ENCODE results near the gene SUMO3. TPM values are rescaled to one million over a fixed set of nuclear protein-coding genes. Genes with fewer than 3 reads are reported as not detected.

Gene SUMO3
- 10 to 100 TPM; 83.4 to 84.9 TPM for total RNA-seq

- DNase-seq (peak; percentile 90), ATAC-seq (peak; percentile 69)
- Mint-ChIP-seq H3K27ac (peak within 1 kb of the TSS; percentile 67), H3K4me3 (peak within 1 kb of the TSS; percentile 69), H3K9me3 (ENCODE audit: low read depth) (peaks cover 11% of the 10 kb centered on the region), H3K36me3 (ENCODE audit: low read depth) (peaks cover 5% of the 10 kb centered on the region), H3K27me3 (no peaks in the 10 kb centered on the region), H3K4me1 (peaks cover 13% of the 10 kb centered on the region)
- CTCF ChIA-PET, result no interaction called here
- POLR2A ChIA-PET, result interaction anchor here (0.6 to 1.0 kb wide), 3 partner anchors 56 to 99 kb away, joined by 3 to 10 read pairs (median 5); partner anchors contain the start of gene PTTG1IP
- intact Hi-C loops (cut with DNase I, micrococcal nuclease), result loop anchor here (1.0 to 10.0 kb wide), 14 partner anchors 11 to 1843 kb away; partner anchors contain the start of genes PTTG1IP (in 2 of the 2), CFAP410 (in 1 of the 2), LRRC3 (in 1 of the 2) and PCBP3 (in 1 of the 2)
These were observed at the start of gene SUMO3 for GRCh38 chr21:44817914-44818639. TSS of gene SUMO3 (minus strand) at chr21:44818062. CDS start at chr21:44817968, 94 bp downstream.

GRCh38 chr21:44867464-44867863 is 49.6 kb upstream of the SUMO3 start:
- Mint-ChIP-seq H3K9me3 (ENCODE audit: low read depth) (no peaks in the 10 kb centered on the region), H3K36me3 (ENCODE audit: low read depth) (peaks cover 23% of the 10 kb centered on the region), H3K27me3 (no peaks in the 10 kb centered on the region), H3K4me3 (no peak overlapping the region), H3K27ac (peak overlapping the region; percentile 98), H3K4me1 (peaks cover 84% of the 10 kb centered on the region)
- CTCF ChIA-PET, result no interaction called here
- DNase-seq (no peak), ATAC-seq (no peak)
- intact Hi-C loops (cut with DNase I, micrococcal nuclease), result no loop called here
- POLR2A ChIA-PET, result interaction anchor here (0.7 kb wide), 1 partner anchor 15 kb away, joined by 4 read pairs; no protein-coding TSS in a partner anchor

GRCh38 chr21:44866780-44867179 is 48.9 kb upstream of the SUMO3 start:
- ChIA-PET CTCF (interaction anchor here (0.6 to 0.9 kb wide), 2 partner anchors 67 to 571 kb away, joined by 3 to 4 read pairs; no protein-coding TSS in a partner anchor), POLR2A (no interaction called here)
- Mint-ChIP-seq H3K27me3 (no peaks in the 10 kb centered on the region), H3K4me1 (peaks cover 79% of the 10 kb centered on the region), H3K9me3 (ENCODE audit: low read depth) (no peaks in the 10 kb centered on the region), H3K36me3 (ENCODE audit: low read depth) (peaks cover 23% of the 10 kb centered on the region), H3K4me3 (peak overlapping the region; percentile 3), H3K27ac (peak overlapping the region; percentile 83)
- intact Hi-C loops (cut with DNase I, micrococcal nuclease), result no loop called here
- ATAC-seq, result peak; percentile 8
- DNase-seq, result no peak

- Mint-ChIP-seq H3K4me3 (peak overlapping the region; percentile 58), H3K4me1 (peaks cover 79% of the 10 kb centered on the region), H3K27me3 (no peaks in the 10 kb centered on the region), H3K9me3 (ENCODE audit: low read depth) (no peaks in the 10 kb centered on the region), H3K27ac (peak overlapping the region; percentile 83), H3K36me3 (ENCODE audit: low read depth) (peaks cover 25% of the 10 kb centered on the region)
- POLR2A ChIA-PET, result no interaction called here
- intact Hi-C loops (cut with DNase I, micrococcal nuclease), result no loop called here
- ATAC-seq, result peak; percentile 55
- DNase-seq, result peak; percentile 66
- CTCF ChIA-PET, result interaction anchor here (0.6 kb wide), 1 partner anchor 570 kb away, joined by 3 read pairs; no protein-coding TSS in a partner anchor
These were observed 47.9 kb upstream of the SUMO3 start for GRCh38 chr21:44865561-44866280.

- Mint-ChIP-seq H3K27me3 (no peaks in the 10 kb centered on the region), H3K9me3 (ENCODE audit: low read depth) (no peaks in the 10 kb centered on the region), H3K4me1 (peaks cover 58% of the 10 kb centered on the region), H3K27ac (peak overlapping the region; percentile 29), H3K36me3 (ENCODE audit: low read depth) (peaks cover 22% of the 10 kb centered on the region), H3K4me3 (no peak overlapping the region)
- POLR2A ChIA-PET, result no interaction called here
- ATAC-seq, result no peak
- intact Hi-C loops (cut with DNase I, micrococcal nuclease), result no loop called here
- CTCF ChIA-PET, result no interaction called here
- no peak for DNase-seq
These were observed 45.2 kb upstream of the SUMO3 start for GRCh38 chr21:44862869-44863685.

GRCh38 chr21:44858791-44859190 is 40.9 kb upstream of the SUMO3 start:
- CTCF ChIA-PET, result no interaction called here
- intact Hi-C loops (cut with DNase I, micrococcal nuclease), result no loop called here
- peaks cover 25% of the 10 kb centered on the region for H3K36me3 Mint-ChIP-seq (ENCODE audit: low read depth)
- H3K27ac Mint-ChIP-seq, result no peak overlapping the region
- H3K4me3 Mint-ChIP-seq, result no peak overlapping the region
- ATAC-seq, result no peak
- no peak for DNase-seq
- H3K9me3 Mint-ChIP-seq (ENCODE audit: low read depth), result no peaks in the 10 kb centered on the region
- peaks cover 44% of the 10 kb centered on the region for H3K4me1 Mint-ChIP-seq
- POLR2A ChIA-PET, result no interaction called here
- no peaks in the 10 kb centered on the region for H3K27me3 Mint-ChIP-seq

GRCh38 chr21:44858291-44858690 is 40.4 kb upstream of the SUMO3 start:
- H3K4me3 Mint-ChIP-seq, result no peak overlapping the region
- POLR2A ChIA-PET, result interaction anchor here (0.6 kb wide), 1 partner anchor 799 kb away, joined by 4 read pairs; no protein-coding TSS in a partner anchor
- ATAC-seq (no peak), DNase-seq (no peak)
- intact Hi-C loops (cut with DNase I, micrococcal nuclease), result no loop called here
- CTCF ChIA-PET, result interaction anchor here (1.2 kb wide), 1 partner anchor 11 kb away, joined by 8 read pairs; no protein-coding TSS in a partner anchor
- peaks cover 26% of the 10 kb centered on the region for H3K36me3 Mint-ChIP-seq (ENCODE audit: low read depth)
- H3K9me3 Mint-ChIP-seq (ENCODE audit: low read depth), result no peaks in the 10 kb centered on the region
- peaks cover 44% of the 10 kb centered on the region for H3K4me1 Mint-ChIP-seq
- H3K27me3 Mint-ChIP-seq, result no peaks in the 10 kb centered on the region
- no peak overlapping the region for H3K27ac Mint-ChIP-seq

- intact Hi-C loops (cut with DNase I, micrococcal nuclease), result no loop called here
- ATAC-seq (no peak), DNase-seq (no peak)
- Mint-ChIP-seq H3K4me3 (no peak overlapping the region), H3K27ac (no peak overlapping the region), H3K27me3 (no peaks in the 10 kb centered on the region), H3K4me1 (peaks cover 50% of the 10 kb centered on the region), H3K36me3 (ENCODE audit: low read depth) (peaks cover 33% of the 10 kb centered on the region), H3K9me3 (ENCODE audit: low read depth) (no peaks in the 10 kb centered on the region)
- ChIA-PET POLR2A (interaction anchor here (0.6 kb wide), 1 partner anchor 798 kb away, joined by 4 read pairs; no protein-coding TSS in a partner anchor), CTCF (interaction anchor here (0.5 to 1.2 kb wide), 2 partner anchors 10 to 58 kb away, joined by 3 to 8 read pairs; no protein-coding TSS in a partner anchor)
These were observed 39.4 kb upstream of the SUMO3 start for GRCh38 chr21:44857127-44857892.

- H3K4me1 Mint-ChIP-seq, result peaks cover 54% of the 10 kb centered on the region
- ATAC-seq, result no peak
- POLR2A ChIA-PET, result no interaction called here
- CTCF ChIA-PET, result no interaction called here
- H3K27me3 Mint-ChIP-seq, result no peaks in the 10 kb centered on the region
- no peaks in the 10 kb centered on the region for H3K9me3 Mint-ChIP-seq (ENCODE audit: low read depth)
- no peak for DNase-seq
- intact Hi-C loops (cut with DNase I, micrococcal nuclease), result no loop called here
- peaks cover 40% of the 10 kb centered on the region for H3K36me3 Mint-ChIP-seq (ENCODE audit: low read depth)
- no peak overlapping the region for H3K27ac Mint-ChIP-seq
- H3K4me3 Mint-ChIP-seq, result no peak overlapping the region
These were observed 38.3 kb upstream of the SUMO3 start for GRCh38 chr21:44856131-44856530.

- no peak for DNase-seq
- Mint-ChIP-seq H3K4me1 (peaks cover 54% of the 10 kb centered on the region), H3K36me3 (ENCODE audit: low read depth) (peaks cover 42% of the 10 kb centered on the region), H3K4me3 (no peak overlapping the region), H3K27me3 (no peaks in the 10 kb centered on the region), H3K27ac (no peak overlapping the region), H3K9me3 (ENCODE audit: low read depth) (no peaks in the 10 kb centered on the region)
- CTCF ChIA-PET, result no interaction called here
- POLR2A ChIA-PET, result no interaction called here
- no peak for ATAC-seq
- intact Hi-C loops (cut with DNase I, micrococcal nuclease), result no loop called here
These were observed 37.7 kb upstream of the SUMO3 start for GRCh38 chr21:44855572-44855971.
